Nephron (organoid): ENCODE data around the gene ABR.

ENCODE experiments used
- H3K27ac Mint-ChIP-seq, 3 experiments: 2 replicates each; pipeline ENCODE4 v1.8.0; 2020; ENCODE audit warnings: mixed read lengths in 3 of 3, mild to moderate bottlenecking in 2 of 3, moderate library complexity in 1 of 3
- H3K27me3 Mint-ChIP-seq: 2 replicates; pipeline ENCODE4 v1.8.0; 2021; ENCODE audit warnings: low read depth, mild to moderate bottlenecking, moderate library complexity, mixed read lengths
- H3K36me3 Mint-ChIP-seq: 2 replicates; pipeline ENCODE4 v1.8.0; 2020; ENCODE audit warnings: low read depth, mixed read lengths
- H3K4me1 Mint-ChIP-seq: 2 replicates; pipeline ENCODE4 v1.8.0; 2020; ENCODE audit warnings: mixed read lengths
- H3K4me3 Mint-ChIP-seq, 3 experiments: 2 replicates each; pipeline ENCODE4 v1.8.0; 2020; ENCODE audit warnings: mild to moderate bottlenecking in 3 of 3, mixed read lengths in 3 of 3, moderate library complexity in 2 of 3
- H3K9me3 Mint-ChIP-seq: 2 replicates; pipeline ENCODE4 v1.8.0; 2020; ENCODE audit warnings: mixed read lengths
- TF ChIP-seq, protein P1 (sequence below), 3 experiments: fragments of 200-600 bp; sonication (generic); IDR thresholded peaks; one replicate each; pipeline ENCODE4 v1.5.0; 2021; ENCODE audit warnings: antibody characterized with exemption in 3 of 3; ENCODE audit not compliant: unreplicated experiment in 3 of 3

ABR gene

DNA sequence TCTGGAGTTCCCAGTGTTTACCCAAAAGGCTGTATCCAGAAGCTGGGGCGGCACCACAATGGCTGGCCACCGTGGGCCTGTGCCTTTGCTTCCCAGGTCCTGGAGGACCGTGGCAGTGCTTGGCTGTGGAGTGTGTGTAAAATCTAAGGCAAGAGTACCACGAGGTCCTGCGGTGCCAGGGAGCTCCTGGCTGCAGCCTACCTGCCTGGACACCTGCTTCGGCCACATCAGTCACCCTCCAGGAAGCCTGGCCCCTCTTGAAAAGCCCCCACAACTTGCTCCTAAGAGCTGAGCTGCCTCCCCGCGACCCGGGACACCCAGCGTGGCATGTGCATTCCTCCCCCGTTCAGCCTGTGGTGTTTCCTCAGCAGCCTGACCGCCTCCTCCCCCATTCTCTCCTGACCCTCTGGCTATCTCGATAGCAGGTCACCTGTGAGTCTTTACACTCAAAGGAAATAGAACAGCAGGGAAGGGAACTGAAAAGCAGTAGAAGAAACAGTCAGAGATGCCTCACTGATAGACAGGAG is 174.9 kb downstream of the ABR start:
- H3K4me1 Mint-ChIP-seq, result peaks cover 46% of the 10 kb centered on the region
- TF ChIP-seq, protein P1, sequence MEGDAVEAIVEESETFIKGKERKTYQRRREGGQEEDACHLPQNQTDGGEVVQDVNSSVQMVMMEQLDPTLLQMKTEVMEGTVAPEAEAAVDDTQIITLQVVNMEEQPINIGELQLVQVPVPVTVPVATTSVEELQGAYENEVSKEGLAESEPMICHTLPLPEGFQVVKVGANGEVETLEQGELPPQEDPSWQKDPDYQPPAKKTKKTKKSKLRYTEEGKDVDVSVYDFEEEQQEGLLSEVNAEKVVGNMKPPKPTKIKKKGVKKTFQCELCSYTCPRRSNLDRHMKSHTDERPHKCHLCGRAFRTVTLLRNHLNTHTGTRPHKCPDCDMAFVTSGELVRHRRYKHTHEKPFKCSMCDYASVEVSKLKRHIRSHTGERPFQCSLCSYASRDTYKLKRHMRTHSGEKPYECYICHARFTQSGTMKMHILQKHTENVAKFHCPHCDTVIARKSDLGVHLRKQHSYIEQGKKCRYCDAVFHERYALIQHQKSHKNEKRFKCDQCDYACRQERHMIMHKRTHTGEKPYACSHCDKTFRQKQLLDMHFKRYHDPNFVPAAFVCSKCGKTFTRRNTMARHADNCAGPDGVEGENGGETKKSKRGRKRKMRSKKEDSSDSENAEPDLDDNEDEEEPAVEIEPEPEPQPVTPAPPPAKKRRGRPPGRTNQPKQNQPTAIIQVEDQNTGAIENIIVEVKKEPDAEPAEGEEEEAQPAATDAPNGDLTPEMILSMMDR (IDR thresholded peaks at IDR 0.05; ENCODE audit: unreplicated experiment in 3 of 3), result no peak
- H3K36me3 Mint-ChIP-seq, result peaks cover 47% of the 10 kb centered on the region
- H3K27ac Mint-ChIP-seq, result peak overlapping the region; percentile 24 to 95 (median 49)
- no peak overlapping the region for H3K4me3 Mint-ChIP-seq
- no peaks in the 10 kb centered on the region for H3K9me3 Mint-ChIP-seq
- H3K27me3 Mint-ChIP-seq, result no peaks in the 10 kb centered on the region

DNA sequence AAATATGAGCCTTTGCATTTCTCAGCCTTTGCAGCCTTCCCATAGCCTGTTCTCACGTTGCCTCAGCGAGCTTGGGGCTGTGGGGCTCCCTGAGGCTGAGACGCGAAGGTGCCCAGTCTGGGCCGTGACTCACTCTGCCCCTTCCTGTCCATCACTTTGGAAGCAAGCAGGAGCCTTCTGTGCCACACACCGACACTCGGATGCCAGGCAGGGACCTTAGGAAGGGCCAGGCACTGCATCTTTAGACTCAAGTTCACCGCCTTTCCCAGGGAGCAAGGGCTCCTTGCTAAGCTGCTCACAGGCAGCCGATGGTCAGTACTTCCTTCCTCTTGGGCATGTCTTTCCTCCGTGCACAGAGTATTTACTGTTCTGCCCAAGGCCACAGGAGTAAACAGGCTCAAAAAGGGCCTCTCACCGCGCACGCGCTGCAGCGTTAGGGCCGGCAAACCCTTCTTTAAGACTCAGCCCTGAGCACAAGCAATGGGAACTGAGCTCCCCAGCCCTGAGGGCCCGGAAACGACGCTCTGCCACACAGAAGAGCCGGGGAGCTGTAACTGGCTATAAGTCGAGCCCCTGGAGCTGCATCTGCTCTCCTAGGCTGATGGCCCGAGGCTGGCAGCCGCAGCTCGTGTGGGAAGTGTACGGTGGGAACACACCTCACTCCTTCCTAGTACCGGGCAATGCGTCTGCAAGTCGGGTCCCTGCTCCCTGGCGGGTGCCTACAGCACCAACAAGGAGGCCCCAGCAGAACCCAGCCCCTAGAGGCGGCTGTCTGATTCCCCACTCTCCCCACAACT is 175.6 kb downstream of the ABR start:
- Mint-ChIP-seq H3K27ac (no peak overlapping the region), H3K4me1 (peaks cover 50% of the 10 kb centered on the region), H3K27me3 (no peaks in the 10 kb centered on the region), H3K4me3 (no peak overlapping the region), H3K9me3 (no peaks in the 10 kb centered on the region), H3K36me3 (peaks cover 53% of the 10 kb centered on the region)
- TF ChIP-seq, protein P1 (IDR thresholded peaks at IDR 0.05; ENCODE audit: unreplicated experiment in 3 of 3), result no peak

DNA sequence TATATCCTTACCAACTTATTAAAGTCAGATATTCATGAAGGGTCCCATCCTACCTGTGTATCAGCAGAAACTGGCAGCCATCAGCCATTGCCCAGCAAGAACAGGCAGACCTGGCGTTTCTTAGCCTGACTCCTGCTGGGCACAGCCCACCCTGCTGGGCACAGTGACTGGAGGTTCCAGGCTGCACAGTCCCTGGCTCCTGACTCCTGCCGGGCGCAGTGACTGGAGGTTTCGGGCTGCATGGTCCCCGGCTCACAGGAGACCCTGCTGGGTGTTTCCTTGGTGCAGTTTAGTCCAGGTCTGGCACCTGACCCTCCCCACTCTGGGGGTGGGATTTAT is 176.2 kb downstream of the ABR start:
- Mint-ChIP-seq H3K4me1 (peaks cover 56% of the 10 kb centered on the region), H3K27ac (peak overlapping the region; percentile 44 to 77 (median 74)), H3K4me3 (no peak overlapping the region), H3K36me3 (peaks cover 56% of the 10 kb centered on the region), H3K9me3 (no peaks in the 10 kb centered on the region), H3K27me3 (no peaks in the 10 kb centered on the region)
- TF ChIP-seq, protein P1 (IDR thresholded peaks at IDR 0.05; ENCODE audit: unreplicated experiment in 3 of 3), result no peak

DNA sequence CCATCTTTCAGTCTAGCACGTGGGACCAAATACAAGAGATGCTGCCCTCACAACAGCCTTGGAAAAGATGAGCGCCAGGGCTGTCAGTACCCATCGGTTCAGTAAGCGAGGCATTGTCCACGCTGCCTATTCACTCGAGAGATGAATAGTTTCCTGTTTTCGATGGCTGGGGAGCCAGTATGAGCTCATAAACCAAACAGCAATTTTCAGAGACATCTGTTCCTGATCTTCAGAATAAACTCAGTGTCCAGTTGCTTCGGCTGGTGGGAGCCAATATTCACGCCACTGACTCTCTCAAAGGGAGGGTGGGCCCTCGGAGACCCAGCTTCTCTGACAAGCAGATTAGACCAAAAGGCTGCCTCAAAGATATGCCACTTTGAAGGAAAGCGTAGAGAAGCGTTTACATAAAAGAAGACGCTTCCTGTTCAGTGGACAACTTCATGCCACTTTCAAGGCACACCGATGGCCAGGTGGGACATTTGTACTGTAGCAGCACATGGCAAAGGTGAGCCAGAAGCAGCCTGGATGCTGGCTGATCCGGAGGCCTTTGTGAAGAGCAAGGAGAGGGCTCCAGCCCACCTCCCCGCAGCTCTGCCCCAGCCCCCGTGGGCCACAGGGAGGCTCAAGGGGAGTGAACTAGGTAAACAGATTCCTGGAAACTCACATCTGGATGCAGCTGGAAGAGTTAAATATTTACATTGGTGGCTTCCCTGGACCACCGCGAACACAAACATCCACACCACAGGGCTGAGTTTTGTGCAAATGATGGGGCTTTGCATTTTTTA is 176.8 kb downstream of the ABR start:
- H3K9me3 Mint-ChIP-seq, result no peaks in the 10 kb centered on the region
- peaks cover 62% of the 10 kb centered on the region for H3K4me1 Mint-ChIP-seq
- no peaks in the 10 kb centered on the region for H3K27me3 Mint-ChIP-seq
- H3K4me3 Mint-ChIP-seq, result peak overlapping the region in 1 of 3 experiments; percentile 50
- TF ChIP-seq, protein P1 (IDR thresholded peaks at IDR 0.05; ENCODE audit: unreplicated experiment in 3 of 3), result no peak
- H3K27ac Mint-ChIP-seq, result peak overlapping the region; percentile 44 to 77 (median 74)
- H3K36me3 Mint-ChIP-seq, result peaks cover 54% of the 10 kb centered on the region

DNA sequence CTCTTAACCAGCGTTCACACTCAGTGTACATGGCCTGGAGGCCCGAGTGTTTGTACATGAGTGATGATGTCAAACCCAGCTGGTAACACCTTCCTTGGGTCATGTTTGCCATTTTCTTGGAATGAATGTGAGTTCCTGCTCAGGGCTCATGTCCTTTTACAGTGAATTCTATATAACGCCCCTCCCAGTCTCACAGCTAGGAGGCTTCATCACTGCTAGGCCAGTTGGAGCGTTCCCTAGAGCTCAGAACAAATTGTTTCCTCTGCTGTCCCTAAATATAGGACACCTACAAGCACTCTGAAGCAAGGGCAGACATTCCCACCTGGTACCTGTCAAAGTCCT is 177.4 kb downstream of the ABR start:
- H3K27ac Mint-ChIP-seq, result peak overlapping the region; percentile 44 to 77 (median 74)
- TF ChIP-seq, protein P1 (IDR thresholded peaks at IDR 0.05; ENCODE audit: unreplicated experiment in 3 of 3), result no peak
- H3K4me3 Mint-ChIP-seq, result peak overlapping the region in 2 of 3 experiments; percentile 22 to 52
- no peaks in the 10 kb centered on the region for H3K9me3 Mint-ChIP-seq
- no peaks in the 10 kb centered on the region for H3K27me3 Mint-ChIP-seq
- peaks cover 52% of the 10 kb centered on the region for H3K36me3 Mint-ChIP-seq
- peaks cover 66% of the 10 kb centered on the region for H3K4me1 Mint-ChIP-seq
